ENCODE results near the gene CYP4V2.

Gene CYP4V2

GRCh38 chr4:186172546-186172945, 18.8 kb upstream of the CYP4V2 start:
- DNase-seq (ENCODE audit: low spot score): no peak
- in situ Hi-C loops (cut with MboI; ENCODE audit: low pct_unique_long_range_greater_than_20kb, low sequenced_read_pairs, unreplicated experiment): no loop called here
- no peak for TF ChIP-seq CTCF (IDR thresholded peaks at IDR 0.05; ENCODE audit: extremely low read depth, insufficient read depth, missing control alignments)

- in situ Hi-C loops (cut with MboI; ENCODE audit: low pct_unique_long_range_greater_than_20kb, low sequenced_read_pairs, unreplicated experiment): no loop called here
- DNase-seq (ENCODE audit: low spot score): no peak
- TF ChIP-seq CTCF (IDR thresholded peaks at IDR 0.05; ENCODE audit: extremely low read depth, insufficient read depth, missing control alignments): no peak
Measured at GRCh38 chr4:186188107-186188506, 3.3 kb upstream of the CYP4V2 start.

GRCh38 chr4:186189656-186190055, 1.7 kb upstream of the CYP4V2 start:
- in situ Hi-C loops (cut with MboI; ENCODE audit: low pct_unique_long_range_greater_than_20kb, low sequenced_read_pairs, unreplicated experiment): no loop called here
- no peak for TF ChIP-seq CTCF (IDR thresholded peaks at IDR 0.05; ENCODE audit: extremely low read depth, insufficient read depth, missing control alignments)
- no peak for DNase-seq (ENCODE audit: low spot score)

- DNase-seq (ENCODE audit: low spot score): peak; percentile 71
- in situ Hi-C loops (cut with MboI; ENCODE audit: low pct_unique_long_range_greater_than_20kb, low sequenced_read_pairs, unreplicated experiment): no loop called here
- peak; percentile 32 for TF ChIP-seq CTCF (IDR thresholded peaks at IDR 0.05; ENCODE audit: extremely low read depth, insufficient read depth, missing control alignments)
Measured at GRCh38 chr4:186190581-186191199, 677 bp upstream of the CYP4V2 start.

- TF ChIP-seq CTCF (IDR thresholded peaks at IDR 0.05; ENCODE audit: extremely low read depth, insufficient read depth, missing control alignments): no peak
- peak; percentile 39 for DNase-seq (ENCODE audit: low spot score)
- in situ Hi-C loops (cut with MboI; ENCODE audit: low pct_unique_long_range_greater_than_20kb, low sequenced_read_pairs, unreplicated experiment): no loop called here
Measured at GRCh38 chr4:186192066-186192612, 772 bp downstream of the CYP4V2 start.

GRCh38 chr4:186193851-186194250, 2.5 kb downstream of the CYP4V2 start:
- no peak for TF ChIP-seq CTCF (IDR thresholded peaks at IDR 0.05; ENCODE audit: extremely low read depth, insufficient read depth, missing control alignments)
- DNase-seq (ENCODE audit: low spot score): no peak
- in situ Hi-C loops (cut with MboI; ENCODE audit: low pct_unique_long_range_greater_than_20kb, low sequenced_read_pairs, unreplicated experiment): no loop called here

Data from GM13977 (cell line).